Left hindlimb (tissue), 1 donor: ENCODE measurements around the gene TMEM40.

Experiments
- DNase-seq: peaks from one replicate; pipeline ENCODE4 v3.0.0-alpha.2; 2018

TMEM40 gene

GRCh38 chr3:12775226-12775625 is 16.2 kb upstream of the TMEM40 start:
- DNase-seq = no peak

GRCh38 chr3:12774619-12775018 is 15.6 kb upstream of the TMEM40 start:
- DNase-seq = no peak

- no peak for DNase-seq
These were observed 14.6 kb upstream of the TMEM40 start for GRCh38 chr3:12773710-12774086.

GRCh38 chr3:12773030-12773709 is 14.1 kb upstream of the TMEM40 start:
- DNase-seq = no peak

- DNase-seq = no peak
These were observed 13.4 kb upstream of the TMEM40 start for GRCh38 chr3:12772462-12772861.

GRCh38 chr3:12771236-12771635 is 12.2 kb upstream of the TMEM40 start:
- DNase-seq = no peak

- DNase-seq = no peak
These were observed 10.7 kb upstream of the TMEM40 start for GRCh38 chr3:12769761-12770160.

- no peak for DNase-seq
These were observed 9.8 kb upstream of the TMEM40 start for GRCh38 chr3:12768579-12769527.

- no peak for DNase-seq
These were observed 7.5 kb upstream of the TMEM40 start for GRCh38 chr3:12766541-12766940.

GRCh38 chr3:12764171-12764776 is 5.2 kb upstream of the TMEM40 start:
- DNase-seq = no peak

- DNase-seq = no peak
These were observed 870 bp upstream of the TMEM40 start for GRCh38 chr3:12759693-12760565.

GRCh38 chr3:12758025-12758781 is 856 bp downstream of the TMEM40 start:
- DNase-seq = no peak

- no peak for DNase-seq
These were observed 2.4 kb downstream of the TMEM40 start for GRCh38 chr3:12756635-12757034.

- no peak for DNase-seq
These were observed 2.9 kb downstream of the TMEM40 start for GRCh38 chr3:12756175-12756574.

- no peak for DNase-seq
These were observed 3.3 kb downstream of the TMEM40 start for GRCh38 chr3:12755754-12756153.

GRCh38 chr3:12754313-12754712 is 4.7 kb downstream of the TMEM40 start:
- no peak for DNase-seq

GRCh38 chr3:12753275-12754028 is 5.6 kb downstream of the TMEM40 start:
- no peak for DNase-seq

- DNase-seq = no peak
These were observed 6.2 kb downstream of the TMEM40 start for GRCh38 chr3:12752809-12753208.

- no peak for DNase-seq
These were observed 7.0 kb downstream of the TMEM40 start for GRCh38 chr3:12752102-12752501.

GRCh38 chr3:12751571-12751970 is 7.5 kb downstream of the TMEM40 start:
- no peak for DNase-seq

GRCh38 chr3:12750658-12751071 is 8.4 kb downstream of the TMEM40 start:
- no peak for DNase-seq
